ENCODE data around the gene HPCAL4. TPM values are rescaled to one million over a fixed set of nuclear protein-coding genes. Genes with fewer than 3 reads are reported as not detected.

The HPCAL4 gene
- total and polyA plus RNA-seq, 7 donors, result 0.29 to 9.4 (median 3.1) TPM

DNA sequence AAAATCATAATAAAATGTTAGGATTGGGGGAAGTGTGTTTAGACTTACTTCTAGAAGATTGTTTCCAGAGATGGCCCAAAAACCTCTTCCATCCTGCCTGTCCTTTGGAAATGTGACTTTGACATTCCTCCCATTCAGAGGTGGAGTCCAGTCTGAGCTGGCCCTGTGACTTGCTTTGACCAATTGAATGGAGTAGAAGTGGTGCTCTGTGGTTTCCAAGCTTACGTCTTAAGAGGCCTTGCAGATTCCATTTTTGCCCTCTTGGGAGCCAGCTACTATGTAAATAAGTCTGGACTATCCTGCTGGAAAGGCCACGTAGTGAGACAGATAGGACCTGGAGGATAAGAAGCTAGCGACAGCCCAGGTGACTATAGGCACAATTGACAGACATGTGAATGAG lies 18.0 kb downstream of the HPCAL4 start:
- peaks cover 62% of the 10 kb centered on the region for H3K4me1 ChIP-seq
- no peaks in the 10 kb centered on the region for H3K36me3 ChIP-seq (ENCODE audit: insufficient read depth in 1 of 2, low read depth in 1 of 2)
- TF ChIP-seq, protein P1, sequence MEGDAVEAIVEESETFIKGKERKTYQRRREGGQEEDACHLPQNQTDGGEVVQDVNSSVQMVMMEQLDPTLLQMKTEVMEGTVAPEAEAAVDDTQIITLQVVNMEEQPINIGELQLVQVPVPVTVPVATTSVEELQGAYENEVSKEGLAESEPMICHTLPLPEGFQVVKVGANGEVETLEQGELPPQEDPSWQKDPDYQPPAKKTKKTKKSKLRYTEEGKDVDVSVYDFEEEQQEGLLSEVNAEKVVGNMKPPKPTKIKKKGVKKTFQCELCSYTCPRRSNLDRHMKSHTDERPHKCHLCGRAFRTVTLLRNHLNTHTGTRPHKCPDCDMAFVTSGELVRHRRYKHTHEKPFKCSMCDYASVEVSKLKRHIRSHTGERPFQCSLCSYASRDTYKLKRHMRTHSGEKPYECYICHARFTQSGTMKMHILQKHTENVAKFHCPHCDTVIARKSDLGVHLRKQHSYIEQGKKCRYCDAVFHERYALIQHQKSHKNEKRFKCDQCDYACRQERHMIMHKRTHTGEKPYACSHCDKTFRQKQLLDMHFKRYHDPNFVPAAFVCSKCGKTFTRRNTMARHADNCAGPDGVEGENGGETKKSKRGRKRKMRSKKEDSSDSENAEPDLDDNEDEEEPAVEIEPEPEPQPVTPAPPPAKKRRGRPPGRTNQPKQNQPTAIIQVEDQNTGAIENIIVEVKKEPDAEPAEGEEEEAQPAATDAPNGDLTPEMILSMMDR (IDR thresholded peaks at IDR 0.05), result no peak
- intact Hi-C loops (cut with DNase I), result loop anchor here (2.0 kb wide), 2 partner anchors 16 to 20 kb away; no protein-coding TSS in a partner anchor
- no peak for ATAC-seq
- DNase-seq, result no peak
- 45 to 85% (median 52%) methylated on average over 3 of the region's 3 CpGs for WGBS, 3 donors
- H3K9me3 ChIP-seq, result no peaks in the 10 kb centered on the region
- no peaks in the 10 kb centered on the region for H3K27me3 ChIP-seq (ENCODE audit: insufficient read depth in 3 of 3, low read length in 2 of 3)
- H3K27ac ChIP-seq, result peak overlapping the region; percentile 89
- H3K4me3 ChIP-seq, result peak overlapping the region; percentile 73

DNA sequence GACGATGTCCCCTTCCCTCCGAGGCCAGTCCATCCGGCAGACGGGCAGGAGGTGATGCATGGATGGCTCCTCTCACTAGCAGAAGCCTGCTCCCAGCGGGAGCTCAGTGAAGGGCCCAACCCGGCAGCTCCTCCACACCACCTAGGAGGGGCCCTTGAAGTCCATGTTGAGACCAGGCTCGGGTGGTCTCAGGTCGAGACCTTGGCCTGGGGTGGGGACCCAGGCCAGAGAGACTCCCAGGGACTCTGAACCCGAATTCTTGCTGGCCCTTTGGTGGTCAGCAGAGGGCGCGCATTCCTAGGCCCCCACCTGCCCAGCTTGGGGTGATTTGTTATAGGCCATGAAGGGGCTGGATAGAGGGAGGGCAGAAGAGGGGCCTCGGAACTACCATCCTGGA lies 18.7 kb downstream of the HPCAL4 start:
- TF ChIP-seq, protein P1 (IDR thresholded peaks at IDR 0.05), result peak; percentile 45
- intact Hi-C loops (cut with DNase I), result loop anchor here (2.0 kb wide), 2 partner anchors 16 to 20 kb away; no protein-coding TSS in a partner anchor
- Histone ChIP-seq H3K4me1 (peaks cover 69% of the 10 kb centered on the region), H3K4me3 (peak overlapping the region; percentile 73), H3K27me3 (ENCODE audit: insufficient read depth in 3 of 3, low read length in 2 of 3) (no peaks in the 10 kb centered on the region), H3K27ac (peak overlapping the region; percentile 89), H3K36me3 (ENCODE audit: insufficient read depth in 1 of 2, low read depth in 1 of 2) (no peaks in the 10 kb centered on the region), H3K9me3 (no peaks in the 10 kb centered on the region)
- DNase-seq (no peak), ATAC-seq (peak; percentile 17 to 63 (median 38))
- 14 to 18% (median 15%) methylated on average over 11 to 12 of the region's 12 CpGs for WGBS, 3 donors

DNA sequence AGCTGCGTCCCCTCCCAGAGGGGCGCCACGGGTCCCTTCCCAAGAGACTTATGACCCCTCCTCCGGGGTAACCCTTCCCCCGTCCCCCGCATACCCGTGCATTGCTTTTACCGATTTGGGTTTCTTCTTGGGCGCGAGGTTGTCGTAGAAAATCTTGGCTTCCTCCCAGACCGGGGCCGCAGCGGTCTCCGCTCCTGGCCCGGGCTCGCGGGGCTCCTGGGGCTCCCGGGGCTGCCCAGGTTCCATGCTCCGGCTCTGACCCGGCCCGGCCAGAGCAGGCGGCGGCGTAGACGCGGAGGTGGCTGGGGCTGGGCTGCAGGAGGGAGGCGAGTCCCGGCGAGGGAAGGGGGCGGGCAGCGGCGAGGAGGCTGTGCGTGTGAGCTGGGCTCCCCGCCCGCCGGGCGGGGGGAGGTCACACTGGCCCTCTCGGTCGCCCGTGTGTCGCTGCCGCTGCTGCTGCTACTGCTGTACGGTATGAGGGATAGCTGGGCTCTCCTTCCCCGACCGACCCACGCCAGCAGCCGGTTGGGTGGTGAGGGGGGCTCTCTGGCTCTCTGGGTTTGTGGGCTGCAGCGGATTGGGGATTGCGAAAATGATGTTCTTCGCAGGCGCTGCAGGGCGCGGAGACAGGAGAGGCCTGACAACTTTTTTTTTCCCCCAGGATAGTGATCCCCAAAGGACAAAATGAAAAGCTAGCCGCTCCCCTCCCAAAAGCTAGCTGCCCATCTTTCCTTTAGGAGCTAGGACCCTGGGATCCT lies 19.3 kb downstream of the HPCAL4 start, which contains the start of gene NT5C1A:
Gene NT5C1A (minus strand): TSS at position 315 of the 758 bp plus-strand sequence. CDS start 69 bp downstream, at position 246.
- TF ChIP-seq, protein P1 (IDR thresholded peaks at IDR 0.05), result no peak
- Histone ChIP-seq H3K4me3 (peak within 1 kb of the TSS; percentile 73), H3K4me1 (peaks cover 69% of the 10 kb centered on the region), H3K9me3 (no peaks in the 10 kb centered on the region), H3K27me3 (ENCODE audit: insufficient read depth in 3 of 3, low read length in 2 of 3) (no peaks in the 10 kb centered on the region), H3K36me3 (ENCODE audit: insufficient read depth in 1 of 2, low read depth in 1 of 2) (no peaks in the 10 kb centered on the region), H3K27ac (peak within 1 kb of the TSS; percentile 89)
- DNase-seq (peak; percentile 62 to 81), ATAC-seq (peak; percentile 57 to 75 (median 65))
- 0 to 1% (median 1%) methylated on average over 45 to 55 of the region's 55 CpGs for WGBS, 3 donors
- intact Hi-C loops (cut with DNase I), result loop anchor here (2.0 kb wide), 2 partner anchors 17 to 21 kb away; no protein-coding TSS in a partner anchor

DNA sequence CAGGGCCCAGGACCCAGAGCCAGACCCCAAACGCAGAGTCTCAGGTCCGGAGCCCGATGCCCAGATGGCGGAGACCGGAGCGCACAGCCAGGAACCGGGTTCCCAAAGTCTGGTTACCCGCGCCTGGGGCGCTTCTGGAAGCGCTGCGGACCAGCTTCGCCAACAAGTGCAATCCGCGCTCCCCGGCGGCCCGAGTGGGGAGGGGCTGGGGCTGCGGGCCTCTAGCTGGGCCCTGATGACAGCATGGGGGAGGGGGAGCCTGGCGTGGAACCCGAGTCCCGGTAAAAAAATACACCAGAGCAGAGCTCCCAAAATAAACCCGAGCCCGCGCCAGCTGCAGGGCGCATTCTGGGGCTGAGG lies 19.8 kb downstream of the HPCAL4 start:
- peak overlapping the region; percentile 89 for H3K27ac ChIP-seq
- WGBS, 3 donors, result 0 to 1% (median 1%) methylated on average over 25 to 26 of the region's 26 CpGs
- peaks cover 63% of the 10 kb centered on the region for H3K4me1 ChIP-seq
- peak; percentile 81 to 85 (median 82) for ATAC-seq
- intact Hi-C loops (cut with DNase I), result no loop called here
- peak overlapping the region; percentile 73 for H3K4me3 ChIP-seq
- H3K9me3 ChIP-seq, result no peaks in the 10 kb centered on the region
- peak; percentile 84 to 94 for DNase-seq
- H3K36me3 ChIP-seq (ENCODE audit: insufficient read depth in 1 of 2, low read depth in 1 of 2), result no peaks in the 10 kb centered on the region
- TF ChIP-seq, protein P1 (IDR thresholded peaks at IDR 0.05), result no peak
- H3K27me3 ChIP-seq (ENCODE audit: insufficient read depth in 3 of 3, low read length in 2 of 3), result no peaks in the 10 kb centered on the region
